Glutamatergic neuron (in vitro differentiated cells): ENCODE measurements around the gene SPOCK1. TPM values are rescaled to one million over a fixed set of nuclear protein-coding genes. Genes with fewer than 3 reads are reported as not detected.

Source experiments
- DNase-seq: peaks from one replicate; pipeline ENCODE4 v3.0.0; 2022
- H3K27ac Mint-ChIP-seq: one replicate; pipeline ENCODE4 v1.8.0; 2020; ENCODE audit warnings: mild to moderate bottlenecking, mixed read lengths, inconsistent platforms; ENCODE audit not compliant: unreplicated experiment
- H3K27me3 Mint-ChIP-seq: one replicate; pipeline ENCODE4 v1.8.0; 2020; ENCODE audit warnings: mild to moderate bottlenecking, moderate library complexity, mixed read lengths, inconsistent platforms; ENCODE audit not compliant: unreplicated experiment
- H3K36me3 Mint-ChIP-seq: one replicate; pipeline ENCODE4 v1.8.0; 2020; ENCODE audit warnings: mild to moderate bottlenecking, mixed read lengths, inconsistent platforms; ENCODE audit not compliant: unreplicated experiment
- H3K4me1 Mint-ChIP-seq: one replicate; pipeline ENCODE4 v1.8.0; 2020; ENCODE audit warnings: mild to moderate bottlenecking, low read depth, mixed read lengths, inconsistent platforms; ENCODE audit not compliant: unreplicated experiment
- H3K4me3 Mint-ChIP-seq: one replicate; pipeline ENCODE4 v1.8.0; 2020; ENCODE audit warnings: mild to moderate bottlenecking, mixed read lengths, inconsistent platforms; ENCODE audit not compliant: unreplicated experiment
- H3K9me3 Mint-ChIP-seq: one replicate; pipeline ENCODE4 v1.8.0; 2020; ENCODE audit warnings: mild to moderate bottlenecking, moderate library complexity, mixed read lengths, inconsistent platforms; ENCODE audit not compliant: unreplicated experiment
- CTCF ChIP-seq: fragments of 200-600 bp; sonication (generic); IDR thresholded peaks from one replicate; pipeline ENCODE4 v1.5.0; 2021; ENCODE audit not compliant: partially characterized antibody, unreplicated experiment
- total RNA-seq: library from RNA; stranded (reverse); fragmentation: NEBNext Ultra II Directional; extraction: Animal tissue kit (Norgen Biotek cat#: 25700); gene quantifications from one replicate; pipeline ENCODE4 v1.2.1, GENCODE V29; 2021; ENCODE audit not compliant: unreplicated experiment

The SPOCK1 gene
- total RNA-seq, 1 donor from 2014 or later: 25.4 TPM

GRCh38 chr5:137206030-137206715, 293.0 kb downstream of the SPOCK1 start:
- TF ChIP-seq CTCF: no peak
- Mint-ChIP-seq H3K36me3 (no peaks in the 10 kb centered on the region), H3K27me3 (no peaks in the 10 kb centered on the region), H3K9me3 (no peaks in the 10 kb centered on the region), H3K27ac (no peak overlapping the region), H3K4me3 (no peak overlapping the region), H3K4me1 (peaks cover 3% of the 10 kb centered on the region)
- no peak for DNase-seq

GRCh38 chr5:137205231-137206027, 293.7 kb downstream of the SPOCK1 start:
- no peak for DNase-seq

GRCh38 chr5:137203011-137203632, 296.0 kb downstream of the SPOCK1 start:
- no peak for TF ChIP-seq CTCF
- peaks cover 7% of the 10 kb centered on the region for H3K4me1 Mint-ChIP-seq
- H3K4me3 Mint-ChIP-seq: no peak overlapping the region

More at GRCh38 chr5:137205231-137206027, 293.7 kb downstream of the SPOCK1 start:
- H3K36me3 Mint-ChIP-seq: no peaks in the 10 kb centered on the region
- no peak overlapping the region for H3K27ac Mint-ChIP-seq
- TF ChIP-seq CTCF: no peak
- no peaks in the 10 kb centered on the region for H3K27me3 Mint-ChIP-seq
- no peak overlapping the region for H3K4me3 Mint-ChIP-seq
- H3K9me3 Mint-ChIP-seq: no peaks in the 10 kb centered on the region
- H3K4me1 Mint-ChIP-seq: peaks cover 3% of the 10 kb centered on the region

GRCh38 chr5:137201876-137202275, 297.2 kb downstream of the SPOCK1 start:
- Mint-ChIP-seq H3K27me3 (peaks cover 2% of the 10 kb centered on the region), H3K9me3 (no peaks in the 10 kb centered on the region), H3K36me3 (no peaks in the 10 kb centered on the region), H3K27ac (no peak overlapping the region), H3K4me1 (peaks cover 7% of the 10 kb centered on the region), H3K4me3 (no peak overlapping the region)
- no peak for DNase-seq
- TF ChIP-seq CTCF: no peak

More at GRCh38 chr5:137203011-137203632, 296.0 kb downstream of the SPOCK1 start:
- Mint-ChIP-seq H3K27me3 (peaks cover 2% of the 10 kb centered on the region), H3K27ac (no peak overlapping the region), H3K36me3 (no peaks in the 10 kb centered on the region), H3K9me3 (no peaks in the 10 kb centered on the region)
- DNase-seq: no peak
